HG03432 (cell line): Measurements from ENCODE around the gene CNTNAP2.
"Not testable (repeated sequence)": the region's sequence is repeated elsewhere in the genome, so short reads cannot be mapped to it uniquely, and the experiment has no call there.

Source experiments
- ATAC-seq: cut with Tn5 transposase; IDR thresholded peaks from one replicate; pipeline ENCODE4 v1.9.1; 2021; ENCODE audit warnings: mild to moderate bottlenecking, moderate library complexity; ENCODE audit not compliant: unreplicated experiment

The CNTNAP2 gene

GRCh38 chr7:147678943-147679342 lies 1562.3 kb downstream of the CNTNAP2 start:
- ATAC-seq: no peak

- no peak for ATAC-seq
These were observed 1564.9 kb downstream of the CNTNAP2 start for GRCh38 chr7:147681530-147681929.

- ATAC-seq: no peak
These were observed 1584.1 kb downstream of the CNTNAP2 start for GRCh38 chr7:147700702-147701101.

- ATAC-seq: no peak
These were observed 1591.3 kb downstream of the CNTNAP2 start for GRCh38 chr7:147707926-147708325.

GRCh38 chr7:147708871-147709270 lies 1592.3 kb downstream of the CNTNAP2 start:
- no peak for ATAC-seq

- no peak for ATAC-seq
These were observed 1594.8 kb downstream of the CNTNAP2 start for GRCh38 chr7:147711447-147711846.

- ATAC-seq: no peak
These were observed 1605.6 kb downstream of the CNTNAP2 start for GRCh38 chr7:147721962-147722830.

GRCh38 chr7:147723536-147723935 lies 1606.9 kb downstream of the CNTNAP2 start:
- no peak for ATAC-seq

- no peak for ATAC-seq
These were observed 1614.7 kb downstream of the CNTNAP2 start for GRCh38 chr7:147731311-147731710.

GRCh38 chr7:147737559-147738214 lies 1621.1 kb downstream of the CNTNAP2 start:
- ATAC-seq: not testable (repeated sequence)

- no peak for ATAC-seq
These were observed 1625.7 kb downstream of the CNTNAP2 start for GRCh38 chr7:147742301-147742700.

GRCh38 chr7:147756300-147756699 lies 1639.7 kb downstream of the CNTNAP2 start:
- ATAC-seq: no peak

GRCh38 chr7:147759327-147759943 lies 1642.8 kb downstream of the CNTNAP2 start:
- no peak for ATAC-seq

- ATAC-seq: no peak
These were observed 1648.7 kb downstream of the CNTNAP2 start for GRCh38 chr7:147765301-147765700.

- no peak for ATAC-seq
These were observed 1654.7 kb downstream of the CNTNAP2 start for GRCh38 chr7:147771344-147771743.

- no peak for ATAC-seq
These were observed 1657.9 kb downstream of the CNTNAP2 start for GRCh38 chr7:147774461-147774860.

- ATAC-seq: no peak
These were observed 1659.1 kb downstream of the CNTNAP2 start for GRCh38 chr7:147775516-147776284.

GRCh38 chr7:147777309-147777708 lies 1660.7 kb downstream of the CNTNAP2 start:
- ATAC-seq: no peak

- no peak for ATAC-seq
These were observed 1663.3 kb downstream of the CNTNAP2 start for GRCh38 chr7:147779949-147780348.

GRCh38 chr7:147796581-147796980 lies 1680.0 kb downstream of the CNTNAP2 start:
- ATAC-seq: no peak

- no peak for ATAC-seq
These were observed 1681.4 kb downstream of the CNTNAP2 start for GRCh38 chr7:147798001-147798400.
